Measurements from ENCODE around the gene QRICH1. TPM values are rescaled to one million over a fixed set of nuclear protein-coding genes. Genes with fewer than 3 reads are reported as not detected.

The QRICH1 gene
- total and polyA plus RNA-seq, 2 of the 13 experiments (the other 11 are each of a cell fraction or from before 2014, with no cell fraction given), result 52.6 to 102 TPM

DNA sequence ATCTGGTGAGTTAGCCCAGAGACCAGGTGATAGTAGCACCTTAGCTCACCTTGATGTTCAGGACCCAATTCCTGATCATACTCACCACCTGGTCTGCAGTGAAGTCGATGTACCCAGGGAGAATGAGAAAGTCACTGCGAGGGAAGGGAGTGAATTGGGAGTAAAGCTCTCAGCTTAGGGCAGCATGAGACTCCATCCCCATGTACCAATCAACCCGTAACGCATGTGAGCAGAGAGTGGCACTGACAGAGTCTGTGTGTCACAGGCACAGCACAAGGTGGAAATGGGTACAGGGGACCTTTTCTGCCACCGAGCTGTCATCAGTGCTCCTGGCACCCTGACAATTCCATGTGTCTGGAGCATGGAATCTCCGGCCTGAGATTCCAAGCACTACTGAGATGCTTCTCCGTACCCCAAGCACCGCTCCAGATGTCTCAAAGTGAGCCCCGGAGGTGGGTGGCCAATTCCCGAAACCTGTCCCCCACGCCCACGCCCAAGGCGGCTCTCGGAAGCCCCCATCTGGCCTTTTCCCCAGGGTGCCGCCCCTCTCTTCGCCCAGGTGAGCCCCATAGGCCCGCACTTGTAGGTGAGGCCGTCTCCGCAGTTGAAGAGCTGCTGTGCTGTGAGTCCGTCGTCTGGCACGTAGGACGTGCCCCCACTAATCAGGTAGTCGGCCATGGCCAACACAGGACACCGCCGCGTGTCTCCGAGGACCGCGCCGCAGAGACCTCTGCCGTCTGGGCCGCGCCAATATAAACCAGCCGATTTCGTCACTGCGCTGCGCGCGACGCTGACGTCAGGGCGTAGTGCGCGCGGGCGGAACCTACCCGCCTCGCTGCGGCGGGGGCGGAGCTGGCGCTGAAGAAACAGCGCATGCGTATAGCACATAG, 65.0 kb downstream of the QRICH1 start, which contains the start of gene IMPDH2 (continued):
- peak in 1 of 2 experiments; percentile 38; a peak in 1 of 4 replicates for TF ChIP-seq REST (IDR thresholded peaks at IDR 0.05; ENCODE audit: borderline replicate concordance in 1 of 2, low read depth in 1 of 2, low read length in 2 of 2)
- TF ChIP-seq YEATS2 (CRISPR knock-in tag; IDR thresholded peaks at IDR 0.05; ENCODE audit: borderline replicate concordance), result peak; percentile 99
- TF ChIP-seq, protein P1, sequence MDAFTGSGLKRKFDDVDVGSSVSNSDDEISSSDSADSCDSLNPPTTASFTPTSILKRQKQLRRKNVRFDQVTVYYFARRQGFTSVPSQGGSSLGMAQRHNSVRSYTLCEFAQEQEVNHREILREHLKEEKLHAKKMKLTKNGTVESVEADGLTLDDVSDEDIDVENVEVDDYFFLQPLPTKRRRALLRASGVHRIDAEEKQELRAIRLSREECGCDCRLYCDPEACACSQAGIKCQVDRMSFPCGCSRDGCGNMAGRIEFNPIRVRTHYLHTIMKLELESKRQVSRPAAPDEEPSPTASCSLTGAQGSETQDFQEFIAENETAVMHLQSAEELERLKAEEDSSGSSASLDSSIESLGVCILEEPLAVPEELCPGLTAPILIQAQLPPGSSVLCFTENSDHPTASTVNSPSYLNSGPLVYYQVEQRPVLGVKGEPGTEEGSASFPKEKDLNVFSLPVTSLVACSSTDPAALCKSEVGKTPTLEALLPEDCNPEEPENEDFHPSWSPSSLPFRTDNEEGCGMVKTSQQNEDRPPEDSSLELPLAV (CRISPR knock-in tag; conservative IDR thresholded peaks at IDR 0.05; ENCODE audit: low read depth), result no peak; the same call in 1 of the 2 replicates
- no peak for TF ChIP-seq CHD4 (IDR thresholded peaks at IDR 0.05; ENCODE audit: borderline replicate concordance, low read length)
- 0 out of 2 replicates have a peak, but pooled peaks have one; percentile 55 for TF ChIP-seq ZNF138 (CRISPR knock-in tag; IDR thresholded peaks at IDR 0.05; ENCODE audit: low read depth)
- peak; percentile 93; the same call in 1 of the 2 replicates for TF ChIP-seq ZNF761 (CRISPR knock-in tag; conservative IDR thresholded peaks at IDR 0.05)
- TF ChIP-seq SNAPC2 (CRISPR knock-in tag; IDR thresholded peaks at IDR 0.05), result no peak
- TF ChIP-seq THAP8 (CRISPR knock-in tag; IDR thresholded peaks at IDR 0.05; ENCODE audit: borderline replicate concordance), result no peak
- peak; percentile 76 for TF ChIP-seq ZNF746 (CRISPR knock-in tag; IDR thresholded peaks at IDR 0.05)
- TF ChIP-seq ZNF644 (CRISPR knock-in tag; IDR thresholded peaks at IDR 0.05; ENCODE audit: low read depth), result no peak
- TF ChIP-seq RFX3 (CRISPR knock-in tag; IDR thresholded peaks at IDR 0.05), result no peak
- 0 out of 2 replicates have a peak, but pooled peaks have one; percentile 75 for TF ChIP-seq MIXL1 (CRISPR knock-in tag; IDR thresholded peaks at IDR 0.05)
- TF ChIP-seq, protein P2, sequence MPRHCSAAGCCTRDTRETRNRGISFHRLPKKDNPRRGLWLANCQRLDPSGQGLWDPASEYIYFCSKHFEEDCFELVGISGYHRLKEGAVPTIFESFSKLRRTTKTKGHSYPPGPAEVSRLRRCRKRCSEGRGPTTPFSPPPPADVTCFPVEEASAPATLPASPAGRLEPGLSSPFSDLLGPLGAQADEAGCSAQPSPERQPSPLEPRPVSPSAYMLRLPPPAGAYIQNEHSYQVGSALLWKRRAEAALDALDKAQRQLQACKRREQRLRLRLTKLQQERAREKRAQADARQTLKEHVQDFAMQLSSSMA (CRISPR knock-in tag; IDR thresholded peaks at IDR 0.05), result peak; percentile 68; the same call in 1 of the 2 replicates
- peak; percentile 81; the same call in 1 of the 2 replicates for TF ChIP-seq KAT7 (CRISPR knock-in tag; IDR thresholded peaks at IDR 0.05; ENCODE audit: borderline replicate concordance)
- peak; percentile 87 for TF ChIP-seq RXRA (CRISPR knock-in tag; IDR thresholded peaks at IDR 0.05)
- no peak; the same call in 1 of the 2 replicates for TF ChIP-seq PHF21A (CRISPR knock-in tag; IDR thresholded peaks at IDR 0.05)
- peak; percentile 97; the same call in 1 of the 2 replicates for TF ChIP-seq KDM5B (CRISPR knock-in tag; IDR thresholded peaks at IDR 0.05; ENCODE audit: borderline replicate concordance)
- no peak for TF ChIP-seq ZKSCAN1 (IDR thresholded peaks at IDR 0.05; ENCODE audit: low read length)
- TF ChIP-seq ERF (CRISPR knock-in tag; IDR thresholded peaks at IDR 0.05), result peak; percentile 96

All from HepG2 (cell line).